Transverse colon (tissue), 4 donors: ENCODE data around the gene SENP6. TPM values are rescaled to one million over a fixed set of nuclear protein-coding genes. Genes with fewer than 3 reads are reported as not detected.

Experiments
- DNase-seq: peaks from one replicate; pipeline ENCODE4 v3.0.0-alpha.2; 2019
- H3K27ac ChIP-seq, 4 donors: fragments of 200-600 bp; sonication (generic); 2 replicates each; pipeline ENCODE4 v1.5.1; 2016 to 2018; ENCODE audit warnings: inconsistent platforms in 4 of 4
- H3K27me3 ChIP-seq: fragments of 200-600 bp; sonication (generic); 2 replicates; pipeline ENCODE4 v1.5.1; 2017; ENCODE audit warnings: inconsistent platforms
- H3K36me3 ChIP-seq, 4 donors: fragments of 200-600 bp; sonication (generic); 2 replicates each; pipeline ENCODE4 v1.5.1; 2017 to 2019; ENCODE audit warnings: inconsistent platforms in 4 of 4
- H3K4me1 ChIP-seq, 4 donors: fragments of 200-600 bp; sonication (generic); 2 replicates each; pipeline ENCODE4 v1.5.1; 2017 to 2020; ENCODE audit warnings: inconsistent platforms in 4 of 4
- H3K4me3 ChIP-seq, 4 donors: fragments of 200-600 bp; sonication (generic); 1 replicate in 1 of 4; 2 replicates in 3 of 4; pipeline versions ENCODE4 v1.5.1 to v1.6.1; 2017 to 2019; ENCODE audit warnings: inconsistent platforms in 4 of 4
- H3K9me3 ChIP-seq, 2 donors: fragments of 200-600 bp; sonication (generic); 2 replicates each; pipeline ENCODE4 v1.5.1; 2017 to 2019; ENCODE audit warnings: inconsistent platforms in 2 of 2
- CTCF ChIP-seq, 5 experiments: fragments of 200-600 bp in 3 of 5; fragments of 450-650 bp in 2 of 5; sonication (generic) in 3 of 5; IDR thresholded peaks; 1 replicate in 2 of 5; 2 replicates in 3 of 5; pipeline ENCODE4 v1.5.1; 2016 to 2017; ENCODE audit warnings: antibody characterized with exemption in 5 of 5, inconsistent platforms in 3 of 5, mild to moderate bottlenecking in 2 of 5, moderate library complexity in 1 of 5
- EP300 ChIP-seq: sonication (generic); formaldehyde crosslinking; IDR thresholded peaks from one replicate; pipeline ENCODE4 v1.6.1; 2017; ENCODE audit warnings: antibody characterized with exemption, low read depth
- POLR2A ChIP-seq: fragments of 450-650 bp; IDR thresholded peaks from one replicate; pipeline ENCODE4 v1.6.1; 2016; ENCODE audit warnings: antibody characterized with exemption, mild to moderate bottlenecking, moderate library complexity
- POLR2AphosphoS5 ChIP-seq, 3 donors: sonication (generic); formaldehyde crosslinking; IDR thresholded peaks; one replicate each; pipeline ENCODE4 v1.6.1; 2016; ENCODE audit warnings: antibody characterized with exemption in 3 of 3
- WGBS, 2 donors: methylation state at CpG; one replicate each; pipeline ENCODE4 v1.1.5; 2018; ENCODE audit warnings: low coverage in 1 of 2; 5-methylcytosine and 5-hydroxymethylcytosine counted together
- in situ Hi-C, 4 donors: fragments of 200-750 bp; cut with MboI; loops; one replicate each; pipeline versions ENCODE4 v1.15.0 to v1.15.1; 2017; ENCODE audit warnings: low sequenced_read_pairs in 3 of 4, low pct_ligation_motif_present in 1 of 4, low pct_unique_long_range_greater_than_20kb in 1 of 4
- intact Hi-C: fragments of 100-400 bp; cut with DNase I; formaldehyde crosslinking; loops from one replicate; pipeline ENCODE4 v1.15.1; 2023; ENCODE audit warnings: low total_unique reads
- total RNA-seq, 4 donors: library from RNA; depleted of rRNA; stranded (reverse); fragments of >200 nt; gene quantifications; one replicate each; pipeline ENCODE4 v1.1.0, GENCODE V29; 2016

Gene SENP6
- total RNA-seq, 4 donors from 2014 or later, result 59.1 to 136 (median 107) TPM

GRCh38 chr6:75747152-75747992 lies 145.7 kb downstream of the SENP6 start:
- intact Hi-C loops, result no loop called here
- TF ChIP-seq CTCF (IDR thresholded peaks at IDR 0.05), result no peak
- TF ChIP-seq EP300, result no peak
- no peak for TF ChIP-seq POLR2A
- no peak for TF ChIP-seq POLR2AphosphoS5 (IDR thresholded peaks at IDR 0.05)
- H3K27me3 ChIP-seq, result no peaks in the 10 kb centered on the region
- H3K9me3 ChIP-seq, result no peaks in the 10 kb centered on the region
- no peak overlapping the region for H3K4me3 ChIP-seq
- WGBS, 2 donors, result 55 to 66% methylated on average over 3 to 9 of the region's 9 CpGs
- in situ Hi-C loops, result no loop called here
- peak; percentile 45 for DNase-seq
- no peak overlapping the region for H3K27ac ChIP-seq
- H3K36me3 ChIP-seq, result no peaks in the 10 kb centered on the region
- peaks cover 2 to 37% (median 24%) of the 10 kb centered on the region in 4 donors for H3K4me1 ChIP-seq

GRCh38 chr6:75748003-75748742 lies 146.5 kb downstream of the SENP6 start:
- H3K36me3 ChIP-seq, result no peaks in the 10 kb centered on the region
- peak overlapping the region; percentile 80 to 99 (median 90) for H3K4me3 ChIP-seq
- in situ Hi-C loops (no loop called here), intact Hi-C loops (no loop called here)
- H3K27ac ChIP-seq, result peak overlapping the region; percentile 90 to 94 (median 92)
- TF ChIP-seq POLR2AphosphoS5 (IDR thresholded peaks at IDR 0.05) (no peak), CTCF (IDR thresholded peaks at IDR 0.05) (no peak), POLR2A (no peak), EP300 (no peak)
- 14 to 51% methylated on average over 5 to 17 of the region's 17 CpGs for WGBS, 2 donors
- no peaks in the 10 kb centered on the region for H3K9me3 ChIP-seq
- no peaks in the 10 kb centered on the region for H3K27me3 ChIP-seq
- peaks cover 3 to 39% (median 24%) of the 10 kb centered on the region in 4 donors for H3K4me1 ChIP-seq
- no peak for DNase-seq

GRCh38 chr6:75748743-75749538 lies 147.3 kb downstream of the SENP6 start, which contains the start of gene MYO6:
Gene MYO6 (plus strand): TSS chr6:75749239. CDS start chr6:75817548, 68,309 bp downstream.
- no peaks in the 10 kb centered on the region for H3K27me3 ChIP-seq
- in situ Hi-C loops, result no loop called here
- no peaks in the 10 kb centered on the region for H3K36me3 ChIP-seq
- peak; percentile 85 for DNase-seq
- peak within 1 kb of the TSS; percentile 90 to 94 (median 92) for H3K27ac ChIP-seq
- 0 to 2% methylated on average over 12 to 39 of the region's 97 CpGs for WGBS, 2 donors
- no peaks in the 10 kb centered on the region for H3K9me3 ChIP-seq
- intact Hi-C loops, result no loop called here
- TF ChIP-seq POLR2AphosphoS5 (IDR thresholded peaks at IDR 0.05) (peak; percentile 81 to 93 (median 93)), CTCF (IDR thresholded peaks at IDR 0.05) (no peak), EP300 (no peak), POLR2A (peak; percentile 94)
- peak within 1 kb of the TSS; percentile 80 to 99 (median 90) for H3K4me3 ChIP-seq
- H3K4me1 ChIP-seq, result peaks cover 3 to 41% (median 26%) of the 10 kb centered on the region in 4 donors
